Immature natural killer cell (primary cell): ENCODE measurements around the gene MBNL2. TPM values are rescaled to one million over a fixed set of nuclear protein-coding genes. Genes with fewer than 3 reads are reported as not detected.

Experiments used
- DNase-seq, 3 donors: peaks; one replicate each; pipeline ENCODE4 v3.0.0; 2022; ENCODE audit warnings: mixed read lengths in 1 of 3
- H3K27ac Mint-ChIP-seq, 6 donors: one replicate each; pipeline ENCODE4 v1.8.0; 2020; ENCODE audit warnings: mixed read lengths in 6 of 6, mild to moderate bottlenecking in 5 of 6, inconsistent platforms in 4 of 6, moderate library complexity in 3 of 6
- H3K27me3 Mint-ChIP-seq, 3 donors: one replicate each; pipeline ENCODE4 v1.8.0; 2020 to 2021; ENCODE audit warnings: low read depth in 3 of 3, mild to moderate bottlenecking in 3 of 3, mixed read lengths in 3 of 3, moderate library complexity in 3 of 3, inconsistent platforms in 1 of 3
- H3K36me3 Mint-ChIP-seq, 3 donors: one replicate each; pipeline ENCODE4 v1.8.0; 2020; ENCODE audit warnings: mixed read lengths in 3 of 3, inconsistent platforms in 2 of 3, mild to moderate bottlenecking in 2 of 3
- H3K4me1 Mint-ChIP-seq, 2 donors: one replicate each; pipeline ENCODE4 v1.8.0; 2020; ENCODE audit warnings: inconsistent platforms in 2 of 2, mild to moderate bottlenecking in 2 of 2, mixed read lengths in 2 of 2, moderate library complexity in 1 of 2
- H3K4me3 Mint-ChIP-seq, 5 donors: one replicate each; pipeline ENCODE4 v1.8.0; 2020; ENCODE audit warnings: mild to moderate bottlenecking in 5 of 5, mixed read lengths in 5 of 5, inconsistent platforms in 3 of 5, moderate library complexity in 3 of 5
- H3K9me3 Mint-ChIP-seq, 6 donors: one replicate each; pipeline ENCODE4 v1.8.0; 2020; ENCODE audit warnings: mild to moderate bottlenecking in 6 of 6, mixed read lengths in 6 of 6, inconsistent platforms in 4 of 6, moderate library complexity in 3 of 6
- polyA plus RNA-seq, 3 donors: library from polyadenylated mRNA; unstranded; fragments of 300-500 nt; fragmentation: Illumina TruSeq; gene quantifications; one replicate each; pipeline ENCODE4 v1.2.3, GENCODE V29; 2021

The MBNL2 gene
- polyA plus RNA-seq, 3 donors from 2014 or later = 11.7 to 19.4 (median 18.6) TPM

DNA sequence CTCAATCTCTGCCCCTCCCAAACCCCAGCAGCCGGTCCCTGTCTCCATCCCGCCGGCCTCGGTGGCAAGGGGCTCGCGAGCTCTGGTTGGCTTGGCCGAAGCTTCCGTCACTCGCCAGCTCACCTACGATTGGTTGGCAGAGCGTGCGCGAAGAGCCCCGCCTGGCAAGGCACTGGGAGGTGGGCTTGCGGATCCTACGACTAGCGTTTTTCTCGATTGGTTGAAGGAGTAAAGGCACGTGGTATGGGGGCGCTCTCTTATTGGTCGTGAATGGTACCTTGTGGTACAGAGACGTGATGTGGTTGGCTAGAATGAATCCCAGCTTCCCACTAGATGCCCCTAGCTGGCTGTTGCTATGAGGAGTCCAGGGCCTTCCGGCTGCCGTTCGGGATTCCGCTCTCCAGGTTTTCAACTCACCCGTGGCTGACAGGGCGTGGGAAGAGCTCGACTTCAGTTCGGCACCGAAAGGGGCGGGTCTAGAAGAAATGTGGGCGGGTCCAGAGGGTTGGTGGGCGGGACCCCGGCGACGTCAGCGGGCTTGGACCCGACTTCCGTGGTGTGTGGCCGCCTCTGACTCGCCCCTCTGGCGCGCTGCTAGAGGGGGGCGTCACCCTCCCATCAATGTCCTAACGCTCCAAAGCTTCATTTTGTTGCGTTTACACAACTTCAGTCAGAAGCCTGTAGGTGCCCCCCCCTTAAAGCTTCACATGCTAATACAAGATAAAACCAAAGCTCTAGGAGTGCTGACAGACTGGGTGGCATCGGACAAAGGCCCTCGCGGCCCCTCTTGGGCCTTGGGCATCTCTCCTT, 211.0 kb downstream of the MBNL2 start:
- Mint-ChIP-seq H3K9me3 (peaks cover 0 to 2% (median 0%) of the 10 kb centered on the region in 6 donors), H3K27me3 (peaks cover 14 to 25% (median 17%) of the 10 kb centered on the region in 3 donors), H3K4me3 (peak overlapping the region; percentile 92 to 99 (median 98)), H3K27ac (peak overlapping the region; percentile 97 to 100 (median 100)), H3K4me1 (peaks cover 32 to 38% of the 10 kb centered on the region in 2 donors), H3K36me3 (peaks cover 0 to 7% (median 0%) of the 10 kb centered on the region in 3 donors)
- peak; percentile 99 to 100 (median 99) for DNase-seq

DNA sequence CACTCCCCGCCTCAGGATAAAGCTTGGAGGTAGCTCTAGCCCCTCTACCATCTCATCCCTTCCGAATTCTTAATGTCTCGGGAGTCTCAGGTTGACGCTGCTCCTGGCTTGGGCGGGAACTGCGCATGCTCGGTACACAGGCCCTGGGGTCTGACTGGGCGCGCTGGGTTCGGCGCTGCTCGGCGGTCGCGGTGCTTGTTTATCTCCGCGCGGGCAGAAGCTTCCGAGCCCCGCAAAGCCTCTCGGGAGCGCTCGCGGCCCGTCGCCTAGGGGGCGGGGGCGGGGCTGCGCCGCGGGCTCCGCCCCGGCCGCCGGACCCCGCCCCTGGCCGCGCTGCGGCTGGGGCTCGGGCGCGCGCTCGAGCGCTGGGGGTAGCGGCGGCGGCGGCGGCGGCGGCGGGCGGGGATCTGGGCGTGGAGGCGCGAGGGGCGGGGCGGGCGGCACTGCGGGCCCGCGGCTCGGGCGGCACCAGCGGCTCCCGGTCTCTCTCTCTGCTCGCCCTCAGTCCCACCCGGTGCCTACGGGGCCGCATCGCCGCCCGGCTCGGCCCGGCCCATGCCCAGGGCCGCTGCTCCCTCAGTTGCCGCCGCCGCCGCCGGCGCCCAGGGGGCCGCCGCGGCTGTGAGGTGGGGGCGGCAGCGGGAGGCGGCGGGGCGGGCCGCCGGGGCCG, 211.7 kb downstream of the MBNL2 start, which contains the start of gene RAP2A:
Gene RAP2A (plus strand): TSS at position 443 of the 670 bp plus-strand sequence. CDS start 302 bp downstream, outside the sequence.
- Mint-ChIP-seq H3K4me1 (peaks cover 32 to 38% of the 10 kb centered on the region in 2 donors), H3K36me3 (peaks cover 0 to 1% (median 0%) of the 10 kb centered on the region in 3 donors), H3K27me3 (peaks cover 14 to 22% (median 17%) of the 10 kb centered on the region in 3 donors), H3K27ac (peak within 1 kb of the TSS; percentile 97 to 100 (median 100)), H3K4me3 (peak within 1 kb of the TSS; percentile 96 to 99 (median 98)), H3K9me3 (peaks cover 0 to 2% (median 0%) of the 10 kb centered on the region in 6 donors)
- DNase-seq = peak; percentile 87 to 92 (median 92)

DNA sequence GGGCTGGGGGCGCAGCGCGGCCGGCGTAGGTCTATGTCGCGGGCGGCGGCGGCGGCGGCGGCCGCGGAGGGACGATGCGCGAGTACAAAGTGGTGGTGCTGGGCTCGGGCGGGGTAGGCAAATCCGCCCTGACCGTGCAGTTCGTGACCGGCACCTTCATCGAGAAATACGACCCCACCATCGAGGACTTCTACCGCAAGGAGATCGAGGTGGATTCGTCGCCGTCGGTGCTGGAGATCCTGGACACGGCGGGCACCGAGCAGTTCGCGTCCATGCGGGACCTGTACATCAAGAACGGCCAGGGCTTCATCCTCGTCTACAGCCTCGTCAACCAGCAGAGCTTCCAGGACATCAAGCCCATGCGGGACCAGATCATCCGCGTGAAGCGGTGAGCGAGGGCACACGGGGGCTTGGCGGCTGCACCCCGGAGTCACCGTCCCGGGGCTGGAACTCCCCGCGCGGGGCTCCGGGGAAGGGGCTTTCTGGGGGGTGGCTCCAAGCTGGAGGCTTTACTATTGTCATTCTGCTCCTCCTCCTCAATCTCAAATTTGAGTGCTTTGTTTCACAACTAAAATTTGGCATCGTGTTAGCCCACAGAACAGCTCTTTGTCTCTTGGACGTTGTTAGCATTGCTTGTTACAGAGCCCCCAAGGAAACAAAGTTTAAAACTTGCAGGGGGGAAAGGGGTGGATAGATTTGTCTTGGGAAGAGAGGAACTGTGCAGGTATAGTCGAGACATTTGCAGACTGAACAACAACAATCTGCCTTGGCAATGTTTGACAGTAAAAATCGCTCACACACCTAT, 212.5 kb downstream of the MBNL2 start:
- H3K27me3 Mint-ChIP-seq = peaks cover 14 to 22% (median 17%) of the 10 kb centered on the region in 3 donors
- H3K4me1 Mint-ChIP-seq = peaks cover 32 to 38% of the 10 kb centered on the region in 2 donors
- peak overlapping the region; percentile 89 to 98 (median 93) for H3K4me3 Mint-ChIP-seq
- DNase-seq = peak; percentile 41 to 48 (median 47)
- peaks cover 0 to 2% (median 0%) of the 10 kb centered on the region in 6 donors for H3K9me3 Mint-ChIP-seq
- H3K27ac Mint-ChIP-seq = peak overlapping the region; percentile 86 to 92 (median 90)
- H3K36me3 Mint-ChIP-seq = no peaks in the 10 kb centered on the region

DNA sequence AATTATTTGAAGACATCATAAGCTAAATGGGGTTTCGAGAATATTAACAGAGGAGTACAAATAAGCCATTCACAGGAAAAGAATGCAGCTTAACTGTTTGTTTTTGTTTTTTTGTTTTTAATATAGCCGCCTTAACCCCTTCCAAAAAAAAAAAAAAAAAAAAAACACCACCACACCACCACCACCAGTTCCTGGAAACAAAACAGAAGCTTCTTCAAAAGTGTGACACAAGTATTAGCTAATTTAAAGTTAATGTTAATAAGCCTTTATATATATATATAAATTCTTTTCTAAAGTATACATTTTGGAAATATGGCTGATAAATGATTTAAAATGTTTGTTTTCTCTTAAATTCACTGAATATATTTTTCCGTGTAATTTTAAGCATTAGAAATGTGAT, 213.2 kb downstream of the MBNL2 start:
- peak overlapping the region; percentile 89 to 98 (median 93) for H3K4me3 Mint-ChIP-seq
- H3K36me3 Mint-ChIP-seq = no peaks in the 10 kb centered on the region
- H3K9me3 Mint-ChIP-seq = peaks cover 0 to 2% (median 0%) of the 10 kb centered on the region in 6 donors
- H3K4me1 Mint-ChIP-seq = peaks cover 32 to 38% of the 10 kb centered on the region in 2 donors
- H3K27ac Mint-ChIP-seq = peak overlapping the region; percentile 86 to 92 (median 90)
- peak in 1 of 3 donors; percentile 5 for DNase-seq
- peaks cover 14 to 22% (median 17%) of the 10 kb centered on the region in 3 donors for H3K27me3 Mint-ChIP-seq

DNA sequence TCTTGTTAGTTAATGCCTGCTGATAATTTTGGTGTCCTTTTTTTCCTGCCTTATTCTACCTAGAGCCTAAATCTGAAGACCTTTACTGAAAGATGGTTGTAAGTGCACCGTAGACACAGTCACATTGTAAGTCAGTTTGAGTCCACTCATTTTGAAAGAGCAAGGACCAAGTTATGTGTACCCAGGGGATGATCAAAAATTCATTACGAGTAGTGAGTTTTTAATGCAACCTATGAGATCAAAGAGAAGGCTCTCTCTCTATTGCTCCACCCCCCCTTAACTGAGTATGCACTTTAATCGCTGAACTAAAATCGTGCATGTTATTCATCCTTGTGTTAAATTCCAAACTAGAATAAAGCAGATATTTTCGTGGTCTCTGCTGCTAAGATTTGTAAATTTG, 213.7 kb downstream of the MBNL2 start:
- Mint-ChIP-seq H3K4me1 (peaks cover 32 to 38% of the 10 kb centered on the region in 2 donors), H3K36me3 (no peaks in the 10 kb centered on the region), H3K9me3 (peaks cover 0 to 2% (median 0%) of the 10 kb centered on the region in 6 donors), H3K4me3 (peak overlapping the region; percentile 73 to 98 (median 89)), H3K27ac (peak overlapping the region; percentile 47 to 87 (median 70)), H3K27me3 (peaks cover 14 to 22% (median 17%) of the 10 kb centered on the region in 3 donors)
- DNase-seq = no peak

DNA sequence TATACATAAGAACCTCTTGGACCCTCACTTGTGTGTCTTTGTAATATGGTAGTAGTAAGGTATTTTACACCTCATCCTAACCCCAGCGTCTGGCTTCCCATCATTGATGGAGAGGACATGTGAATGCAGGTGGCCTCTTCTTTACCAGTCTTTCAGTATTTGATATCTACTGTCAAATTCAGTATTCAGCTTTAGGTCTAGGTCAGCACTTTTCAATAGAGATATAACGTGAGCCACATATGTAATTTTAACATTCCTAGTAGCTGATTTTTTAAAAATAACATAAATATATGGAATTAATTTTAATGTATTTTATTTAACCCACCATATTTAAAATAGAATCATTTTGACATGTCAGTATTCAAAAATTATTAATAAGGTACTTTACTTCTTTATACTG, 214.7 kb downstream of the MBNL2 start:
- Mint-ChIP-seq H3K36me3 (no peaks in the 10 kb centered on the region), H3K9me3 (peaks cover 0 to 2% (median 0%) of the 10 kb centered on the region in 6 donors), H3K27ac (peak overlapping the region in 1 of 6 donors; percentile 42), H3K4me1 (peaks cover 34 to 35% of the 10 kb centered on the region in 2 donors), H3K27me3 (peaks cover 14 to 22% (median 17%) of the 10 kb centered on the region in 3 donors), H3K4me3 (peak overlapping the region in 3 of 5 donors; percentile 4 to 98 (median 97))
- DNase-seq = no peak

DNA sequence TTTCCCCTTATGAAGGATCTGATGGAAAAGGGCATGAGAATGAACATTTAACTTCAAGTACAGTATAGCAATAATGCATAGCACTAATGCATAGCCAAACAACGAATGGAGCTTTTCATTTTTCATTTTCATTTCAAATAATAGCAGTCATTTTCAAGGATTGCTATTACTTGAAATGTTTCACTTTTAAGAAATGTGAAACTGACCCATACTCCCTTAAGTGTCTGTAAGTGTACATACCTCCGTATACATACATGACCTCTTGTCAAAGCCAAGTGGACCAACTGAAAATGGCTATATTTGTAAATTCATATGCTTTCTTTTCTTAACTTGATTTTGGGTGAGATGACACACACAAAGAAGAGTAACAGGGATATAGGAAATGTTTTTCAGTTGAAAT, 215.6 kb downstream of the MBNL2 start:
- peak overlapping the region in 1 of 5 donors; percentile 38 for H3K4me3 Mint-ChIP-seq
- no peak for DNase-seq
- H3K4me1 Mint-ChIP-seq = peaks cover 26% of the 10 kb centered on the region in 2 donors
- no peaks in the 10 kb centered on the region for H3K36me3 Mint-ChIP-seq
- H3K27me3 Mint-ChIP-seq = peaks cover 13 to 19% (median 14%) of the 10 kb centered on the region in 3 donors
- H3K9me3 Mint-ChIP-seq = peaks cover 0 to 2% (median 0%) of the 10 kb centered on the region in 6 donors
- peak overlapping the region in 1 of 6 donors; percentile 43 for H3K27ac Mint-ChIP-seq

DNA sequence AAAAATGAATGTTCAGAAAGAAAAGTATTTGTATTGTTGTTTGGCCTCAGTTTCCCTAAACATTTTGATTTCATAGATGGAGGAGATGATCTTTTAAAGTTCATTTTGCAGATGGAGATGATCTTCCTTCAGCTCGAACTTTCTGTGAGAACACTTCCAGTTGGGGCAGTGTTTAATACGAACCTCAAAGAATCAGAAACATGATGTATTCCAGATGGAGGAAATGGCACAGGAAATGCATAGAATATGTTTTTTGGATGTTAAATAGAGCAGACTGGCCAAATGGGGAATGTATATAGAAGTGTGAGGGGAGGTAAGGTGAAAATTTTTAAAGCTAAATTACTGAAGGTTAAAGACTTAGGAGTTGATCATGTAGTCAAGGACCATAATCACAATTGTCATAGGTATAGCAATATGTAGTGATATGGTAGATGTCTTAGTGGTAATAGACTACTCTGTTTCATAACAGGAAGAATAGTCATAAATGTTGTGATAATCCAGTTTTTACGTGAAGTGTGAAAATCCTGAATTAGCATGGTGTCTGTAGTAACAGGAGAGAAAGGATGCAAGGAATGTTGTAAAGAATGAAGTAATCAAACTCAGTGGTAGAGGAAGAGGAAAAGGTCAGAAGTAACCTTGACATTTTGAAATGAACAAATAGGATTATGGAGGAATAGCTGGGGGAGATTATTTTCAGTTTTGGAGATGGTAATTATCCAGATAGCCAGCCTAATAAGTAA, 216.9 kb downstream of the MBNL2 start:
- no peaks in the 10 kb centered on the region for H3K36me3 Mint-ChIP-seq
- peaks cover 3 to 8% (median 3%) of the 10 kb centered on the region in 3 donors for H3K27me3 Mint-ChIP-seq
- H3K4me3 Mint-ChIP-seq = no peak overlapping the region
- no peak overlapping the region for H3K27ac Mint-ChIP-seq
- peaks cover 22 to 24% of the 10 kb centered on the region in 2 donors for H3K4me1 Mint-ChIP-seq
- no peak for DNase-seq
- no peaks in the 10 kb centered on the region for H3K9me3 Mint-ChIP-seq

DNA sequence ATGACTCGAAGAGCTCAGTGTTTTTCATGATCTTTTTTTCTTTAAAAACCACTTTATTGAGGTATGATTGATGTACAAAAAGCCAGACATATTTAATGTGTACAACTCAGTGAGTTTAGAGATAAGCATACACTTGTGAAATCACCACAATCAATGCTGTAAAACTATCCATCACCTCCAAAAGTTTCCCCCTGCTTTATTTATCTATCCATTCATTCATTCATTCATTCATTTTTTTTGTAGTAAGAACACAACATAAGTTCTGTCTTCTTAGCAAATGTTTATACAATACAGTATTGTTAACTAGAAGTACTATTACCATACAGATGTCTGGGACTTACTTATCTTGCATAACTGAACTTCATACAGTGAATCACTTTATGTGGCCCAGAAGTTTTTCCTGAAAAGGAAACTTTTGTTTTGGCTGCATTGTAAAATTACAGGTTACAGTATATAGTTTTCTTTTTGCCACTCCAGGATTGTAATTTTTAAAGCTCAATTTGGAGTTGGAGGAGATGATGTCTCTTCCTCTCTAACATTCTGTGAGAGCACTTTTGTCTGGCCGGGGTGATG, 218.6 kb downstream of the MBNL2 start:
- H3K9me3 Mint-ChIP-seq = no peaks in the 10 kb centered on the region
- no peak for DNase-seq
- H3K27me3 Mint-ChIP-seq = no peaks in the 10 kb centered on the region
- H3K27ac Mint-ChIP-seq = no peak overlapping the region
- peaks cover 12 to 14% of the 10 kb centered on the region in 2 donors for H3K4me1 Mint-ChIP-seq
- no peak overlapping the region for H3K4me3 Mint-ChIP-seq
- peaks cover 0 to 7% (median 0%) of the 10 kb centered on the region in 3 donors for H3K36me3 Mint-ChIP-seq

DNA sequence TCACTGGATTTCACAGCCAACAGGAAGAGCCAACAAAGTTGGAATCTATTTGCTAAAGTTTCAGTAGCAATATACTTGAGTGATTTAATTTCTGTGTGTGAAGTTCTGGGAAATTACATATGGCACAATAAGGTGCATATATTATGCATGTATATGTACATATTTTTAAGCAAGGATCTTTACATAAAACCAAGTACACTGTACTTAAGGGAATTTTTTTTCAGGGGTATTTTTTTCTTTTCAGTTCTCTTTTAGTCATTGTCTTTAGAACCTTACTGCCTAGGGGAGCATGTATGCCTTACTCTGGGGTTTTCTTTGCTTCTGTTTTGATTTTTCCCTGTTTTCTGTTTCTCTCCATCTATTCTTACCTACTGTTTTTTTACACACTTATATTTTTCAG, 219.2 kb downstream of the MBNL2 start:
- DNase-seq = no peak

More for the DNA sequence above, 219.2 kb downstream of the MBNL2 start:
- peak overlapping the region in 1 of 5 donors; percentile 1 for H3K4me3 Mint-ChIP-seq
- H3K4me1 Mint-ChIP-seq = peaks cover 5 to 10% of the 10 kb centered on the region in 2 donors
- H3K9me3 Mint-ChIP-seq = no peaks in the 10 kb centered on the region
- peaks cover under 1 to 10% (median 3%) of the 10 kb centered on the region in 3 donors for H3K36me3 Mint-ChIP-seq
- H3K27me3 Mint-ChIP-seq = no peaks in the 10 kb centered on the region
- peak overlapping the region in 3 of 6 donors; percentile 8 to 40 (median 14) for H3K27ac Mint-ChIP-seq
